ENCODE data around the gene DAB1.

DNA sequence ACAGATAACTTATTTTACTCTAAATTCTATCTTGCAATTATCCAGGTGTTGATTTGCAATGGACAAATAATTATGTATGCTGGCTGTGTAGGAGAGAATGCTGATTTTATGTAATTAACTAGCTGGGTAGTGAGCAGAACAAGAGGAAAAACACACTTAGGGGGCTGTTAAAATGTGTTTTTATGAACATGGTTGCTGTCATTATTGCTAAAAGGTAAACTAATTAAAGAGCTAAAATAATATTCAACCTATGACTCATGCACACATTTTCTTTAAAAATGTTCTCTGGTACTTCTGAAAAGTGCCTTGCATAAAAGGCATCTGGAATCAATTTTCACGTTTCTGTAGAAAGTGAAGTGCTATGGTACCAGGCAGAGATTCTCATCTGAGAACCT, 265.3 kb downstream of the DAB1 start:
- TF ChIP-seq EP300 (IDR thresholded peaks at IDR 0.05) = no peak
- no peak for TF ChIP-seq CTCF (IDR thresholded peaks at IDR 0.05)
- TF ChIP-seq POLR2A (IDR thresholded peaks at IDR 0.05) = no peak

All from upper lobe of left lung (tissue), 4 donors.